ENCODE data around the gene GCDH. TPM values are rescaled to one million over a fixed set of nuclear protein-coding genes. Genes with fewer than 3 reads are reported as not detected.

The GCDH gene
- total and polyA plus RNA-seq, 2 experiments from 2014 or later, result 20.0 to 30.0 TPM

DNA sequence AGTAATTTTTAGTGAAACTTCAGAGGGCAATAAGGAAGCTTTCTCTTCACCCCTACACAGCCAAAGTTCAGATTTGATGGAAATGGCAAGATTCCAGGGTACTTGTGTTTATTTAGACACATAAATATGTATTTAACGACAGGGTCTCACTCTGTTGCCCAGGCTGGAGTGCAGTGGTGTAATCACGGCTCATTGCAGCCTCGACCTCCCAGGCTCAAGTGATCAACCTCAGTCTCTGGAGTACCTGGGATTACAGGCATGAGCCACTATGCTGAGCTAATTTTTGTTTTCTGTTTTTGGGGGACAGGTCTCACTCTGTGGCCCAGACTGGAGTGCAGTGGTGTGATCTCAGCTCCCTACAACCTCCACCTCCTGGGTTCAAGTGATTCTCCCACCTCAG lies 30.1 kb downstream of the GCDH start:
- H3K4me2 ChIP-seq (ENCODE audit: unreplicated experiment), result no peak overlapping the region
- no peak overlapping the region for H3K4me3 ChIP-seq
- no peak for DNase-seq
- no peaks in the 10 kb centered on the region for H4K20me1 ChIP-seq (ENCODE audit: insufficient read depth)
- WGBS, 2 experiments (ENCODE audit: low coverage in 1 of 2, low lambda C conversion rate in 2 of 2, missing lambda C conversion rate in 2 of 2), result 73 to 78% methylated on average over 3 of the region's 3 CpGs
- no peak overlapping the region for H3K27ac ChIP-seq
- no peak overlapping the region for H2AFZ ChIP-seq
- peaks cover 20% of the 10 kb centered on the region for H3K36me3 ChIP-seq (ENCODE audit: low read depth)
- in situ Hi-C loops (cut with MboI), result no loop called here
- no peaks in the 10 kb centered on the region for H3K79me2 ChIP-seq (ENCODE audit: insufficient read depth)
- H3K4me1 ChIP-seq (ENCODE audit: insufficient read depth), result no peaks in the 10 kb centered on the region
- no peaks in the 10 kb centered on the region for H3K9me3 ChIP-seq (ENCODE audit: low read depth)
- TF ChIP-seq EZH2phosphoT487 (IDR thresholded peaks at IDR 0.05; ENCODE audit: insufficient read depth, low read depth) (no peak), EZH2 (IDR thresholded peaks at IDR 0.05; ENCODE audit: insufficient read depth, poor library complexity, severe bottlenecking) (no peak)
- H3K9ac ChIP-seq, result no peak overlapping the region
- H3K27me3 ChIP-seq (replicated peaks; ENCODE audit: insufficient read depth), result no peaks in the 10 kb centered on the region
- no peaks in the 10 kb centered on the region for H3K9me2 ChIP-seq (ENCODE audit: insufficient read depth)
- peaks cover 16% of the 10 kb centered on the region for H3F3A ChIP-seq (ENCODE audit: insufficient read depth)

DNA sequence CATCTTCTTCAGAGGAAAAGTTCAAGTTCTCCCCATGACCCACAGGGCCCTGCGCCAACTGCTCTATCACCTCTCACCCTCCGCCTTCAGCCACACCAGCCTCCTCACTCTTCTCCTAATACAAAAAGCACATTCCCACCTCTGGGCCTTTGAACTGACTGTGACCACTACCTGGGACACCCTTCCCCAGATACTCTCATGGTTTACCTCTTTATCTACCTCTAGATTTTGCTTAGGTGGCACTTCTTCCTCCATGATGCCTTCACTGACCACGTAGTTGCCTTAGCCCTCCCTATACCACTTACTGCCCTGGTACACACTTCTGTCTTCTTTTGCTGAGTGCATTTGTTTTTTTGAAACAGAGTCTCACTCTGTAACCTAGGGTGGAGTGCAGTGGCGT lies 32.0 kb downstream of the GCDH start:
- H2AFZ ChIP-seq, result no peak overlapping the region
- TF ChIP-seq EZH2phosphoT487 (IDR thresholded peaks at IDR 0.05; ENCODE audit: insufficient read depth, low read depth), result no peak
- no peak for TF ChIP-seq EZH2 (IDR thresholded peaks at IDR 0.05; ENCODE audit: insufficient read depth, poor library complexity, severe bottlenecking)
- no peaks in the 10 kb centered on the region for H4K20me1 ChIP-seq (ENCODE audit: insufficient read depth)
- H3K9ac ChIP-seq, result no peak overlapping the region
- H3K4me3 ChIP-seq, result no peak overlapping the region
- in situ Hi-C loops (cut with MboI), result no loop called here
- H3K4me2 ChIP-seq (ENCODE audit: unreplicated experiment), result no peak overlapping the region
- no peaks in the 10 kb centered on the region for H3K27me3 ChIP-seq (replicated peaks; ENCODE audit: insufficient read depth)
- no peaks in the 10 kb centered on the region for H3K79me2 ChIP-seq (ENCODE audit: insufficient read depth)
- peaks cover 16% of the 10 kb centered on the region for H3F3A ChIP-seq (ENCODE audit: insufficient read depth)
- no peak overlapping the region for H3K27ac ChIP-seq
- no peak for DNase-seq
- H3K9me3 ChIP-seq (ENCODE audit: low read depth), result no peaks in the 10 kb centered on the region
- H3K9me2 ChIP-seq (ENCODE audit: insufficient read depth), result no peaks in the 10 kb centered on the region
- 96 to 99% methylated on average over 4 of the region's 4 CpGs for WGBS, 2 experiments (ENCODE audit: low coverage in 1 of 2, low lambda C conversion rate in 2 of 2, missing lambda C conversion rate in 2 of 2)
- H3K36me3 ChIP-seq (ENCODE audit: low read depth), result peaks cover 33% of the 10 kb centered on the region
- no peaks in the 10 kb centered on the region for H3K4me1 ChIP-seq (ENCODE audit: insufficient read depth)

- no peak for DNase-seq
- Histone ChIP-seq H3K4me1 (ENCODE audit: insufficient read depth) (no peaks in the 10 kb centered on the region), H3K27me3 (replicated peaks; ENCODE audit: insufficient read depth) (no peaks in the 10 kb centered on the region), H3F3A (ENCODE audit: insufficient read depth) (peaks cover 13% of the 10 kb centered on the region), H3K4me3 (no peak overlapping the region), H4K20me1 (ENCODE audit: insufficient read depth) (no peaks in the 10 kb centered on the region), H3K36me3 (ENCODE audit: low read depth) (peaks cover 33% of the 10 kb centered on the region), H3K27ac (no peak overlapping the region), H3K9me3 (ENCODE audit: low read depth) (no peaks in the 10 kb centered on the region), H2AFZ (no peak overlapping the region), H3K4me2 (ENCODE audit: unreplicated experiment) (no peak overlapping the region), H3K9me2 (ENCODE audit: insufficient read depth) (no peaks in the 10 kb centered on the region), H3K79me2 (ENCODE audit: insufficient read depth) (peaks cover 5% of the 10 kb centered on the region), H3K9ac (no peak overlapping the region)
- WGBS, 2 experiments (ENCODE audit: low coverage in 1 of 2, low lambda C conversion rate in 2 of 2, missing lambda C conversion rate in 2 of 2), result 96% methylated on average over 25 to 29 of the region's 29 CpGs
- in situ Hi-C loops (cut with MboI), result no loop called here
- no peak for TF ChIP-seq EZH2phosphoT487 (IDR thresholded peaks at IDR 0.05; ENCODE audit: insufficient read depth, low read depth)
- TF ChIP-seq EZH2 (IDR thresholded peaks at IDR 0.05; ENCODE audit: insufficient read depth, poor library complexity, severe bottlenecking), result no peak
These were observed 33.8 kb downstream of the GCDH start for GRCh38 chr19:12924621-12925310.

DNA sequence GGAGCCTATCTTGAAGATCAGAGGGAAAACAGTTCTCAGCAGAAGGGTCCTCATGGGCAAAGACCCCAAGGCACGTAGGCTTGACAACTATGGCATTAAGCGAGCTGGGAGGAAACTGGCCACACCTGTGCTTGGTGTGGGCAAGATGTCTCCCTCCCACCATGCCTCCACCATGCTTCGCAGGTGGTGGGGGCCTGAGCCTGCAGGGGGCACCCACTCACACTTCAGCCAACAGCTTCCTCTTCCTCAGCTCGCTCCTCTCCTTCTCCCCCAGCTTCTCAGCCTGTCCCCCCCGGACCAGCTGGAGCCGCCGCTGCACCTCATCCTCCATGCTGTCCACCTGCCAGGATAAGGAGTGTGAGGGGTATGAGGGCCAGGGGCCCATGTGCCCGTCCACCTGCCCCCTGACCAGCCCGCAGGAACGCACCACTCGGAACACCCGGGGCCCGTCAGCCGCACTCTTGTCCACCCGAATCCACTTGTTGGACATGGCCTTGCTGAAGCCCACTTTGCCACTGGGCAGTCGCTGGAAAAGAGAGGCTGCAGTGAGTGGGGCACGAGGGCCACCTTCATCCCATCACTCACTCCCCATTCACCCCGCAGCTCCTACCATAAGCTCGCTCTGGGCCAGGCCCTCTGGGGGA lies 39.2 kb downstream of the GCDH start:
- no peaks in the 10 kb centered on the region; the same call in 1 of the 2 replicates for H3F3A ChIP-seq (ENCODE audit: insufficient read depth)
- TF ChIP-seq EZH2 (IDR thresholded peaks at IDR 0.05; ENCODE audit: insufficient read depth, poor library complexity, severe bottlenecking) (no peak), EZH2phosphoT487 (IDR thresholded peaks at IDR 0.05; ENCODE audit: insufficient read depth, low read depth) (no peak)
- H3K36me3 ChIP-seq (ENCODE audit: low read depth), result peaks cover 20% of the 10 kb centered on the region
- 89 to 91% methylated on average over 17 to 19 of the region's 19 CpGs for WGBS, 2 experiments (ENCODE audit: low coverage in 1 of 2, low lambda C conversion rate in 2 of 2, missing lambda C conversion rate in 2 of 2)
- no peak overlapping the region for H3K27ac ChIP-seq
- no peak overlapping the region for H3K9ac ChIP-seq
- H3K27me3 ChIP-seq (replicated peaks; ENCODE audit: insufficient read depth), result no peaks in the 10 kb centered on the region
- no peak overlapping the region for H2AFZ ChIP-seq
- in situ Hi-C loops (cut with MboI), result no loop called here
- H3K4me1 ChIP-seq (ENCODE audit: insufficient read depth), result peaks cover 6% of the 10 kb centered on the region; the same call in 1 of the 2 replicates
- peaks cover 41% of the 10 kb centered on the region for H3K79me2 ChIP-seq (ENCODE audit: insufficient read depth)
- H4K20me1 ChIP-seq (ENCODE audit: insufficient read depth), result no peaks in the 10 kb centered on the region; the same call in 1 of the 2 replicates
- H3K9me2 ChIP-seq (ENCODE audit: insufficient read depth), result no peaks in the 10 kb centered on the region
- no peak for DNase-seq
- no peaks in the 10 kb centered on the region for H3K9me3 ChIP-seq (ENCODE audit: low read depth)
- no peak overlapping the region for H3K4me2 ChIP-seq (ENCODE audit: unreplicated experiment)
- no peak overlapping the region for H3K4me3 ChIP-seq

All from GM23248 (cell line).